H1 (cell line): ENCODE measurements around the gene ANGPTL4. TPM values are rescaled to one million over a fixed set of nuclear protein-coding genes. Genes with fewer than 3 reads are reported as not detected.

ENCODE experiments used
- ASH2L ChIP-seq: fragments of 200-600, 300-600 bp; sonication (generic); IDR thresholded peaks from one replicate; pipeline ENCODE4 v1.7.1; 2017; ENCODE audit warnings: low read length
- ATF2 ChIP-seq: IDR thresholded peaks from 2 replicates; pipeline ENCODE4 v1.6.1; 2012; ENCODE audit warnings: low read length, inconsistent platforms
- CHD7 ChIP-seq: fragments of 300-600 bp; sonication (generic); IDR thresholded peaks from 2 replicates; pipeline ENCODE4 v1.7.1; 2012; ENCODE audit warnings: low read length, moderate library complexity, mild to moderate bottlenecking, inconsistent platforms; ENCODE audit not compliant: insufficient replicate concordance
- CREB1 ChIP-seq: IDR thresholded peaks from 2 replicates; pipeline ENCODE4 v1.6.1; 2012; ENCODE audit warnings: inconsistent platforms
- FOSL1 ChIP-seq: IDR thresholded peaks from 2 replicates; pipeline ENCODE4 v1.6.1; 2011; ENCODE audit warnings: mild to moderate bottlenecking, low read depth, low read length, moderate library complexity; ENCODE audit not compliant: insufficient read depth
- KDM4A ChIP-seq: IDR thresholded peaks from one replicate; pipeline ENCODE4 v1.7.1; 2012; ENCODE audit warnings: low read depth, mild to moderate bottlenecking, moderate library complexity, low read length, inconsistent platforms; ENCODE audit not compliant: severe bottlenecking
- MAFK ChIP-seq: IDR thresholded peaks from 2 replicates; pipeline ENCODE4 v1.6.1; 2012; ENCODE audit warnings: low read depth, mild to moderate bottlenecking, improper control_type of control experiment, low read length
- NANOG ChIP-seq: IDR thresholded peaks from 2 replicates; pipeline ENCODE4 v1.6.1; 2011; ENCODE audit warnings: low read length, low read depth, mild to moderate bottlenecking, inconsistent platforms; ENCODE audit not compliant: insufficient read depth, poor library complexity, severe bottlenecking
- SIRT6 ChIP-seq: IDR thresholded peaks from one replicate; pipeline ENCODE4 v1.7.1; 2012; ENCODE audit warnings: low read length, inconsistent platforms
- polyA plus RNA-seq, 7 experiments: library from polyadenylated mRNA; depleted of rRNA in 3 of 7; stranded (reverse) in 5 of 7; unstranded in 2 of 7; fragments of >200 nt in 5 of 7; fragments of 200-250 nt in 2 of 7; gene quantifications; 1 replicate in 5 of 7; 2 replicates in 1 of 7; 4 replicates in 1 of 7; pipeline versions ENCODE4 v1.2.1 to v1.2.3, GENCODE V29; 2011 to 2013; ENCODE audit warnings: missing spikeins in 2 of 7, mixed read lengths in 2 of 7
- total RNA-seq: library from RNA; stranded (reverse); fragmentation: NEBNext Ultra II Directional; extraction: Animal tissue kit (Norgen Biotek cat#: 25700); gene quantifications from 2 replicates; pipeline ENCODE4 v1.2.1, GENCODE V29; 2021

ANGPTL4 gene
- total and polyA plus RNA-seq, 2 of the 8 experiments (the other 6 are each of a cell fraction or from before 2014, with no cell fraction given), result 2.3 to 6.5 TPM

GRCh38 chr19:8404391-8405151 is 40.6 kb downstream of the ANGPTL4 start (continued):
- TF ChIP-seq CHD7 (no peak), ASH2L (no peak), NANOG (no peak), MAFK (no peak), KDM4A (no peak), SIRT6 (no peak), FOSL1 (no peak), CREB1 (no peak), ATF2 (no peak)
